HEK293 (cell line): Measurements from ENCODE around the gene HUWE1.

Source experiments
- CTCF ChIA-PET: fragments of 350-600 bp; formaldehyde crosslinking; extraction: SDS; loops from one replicate; lab custom pipeline; 2021; ENCODE audit warnings: antibody characterized with exemption; lab: Yijun Ruan, JAX
- POLR2A ChIA-PET: fragments of 300-600 bp; formaldehyde crosslinking; extraction: SDS; loops from one replicate; lab custom pipeline; 2020; ENCODE audit warnings: antibody characterized with exemption, inconsistent platforms; lab: Yijun Ruan, JAX
- H3K27ac ChIP-seq: fragments of 200-500 bp; sonication (Bioruptor generic); 2 replicates; pipeline ENCODE4 v1.5.1; 2014; ENCODE audit warnings: low read depth, low read length, control low read depth, inconsistent platforms; ENCODE audit errors: extremely low read depth
- H3K36me3 ChIP-seq, 2 experiments: fragments of 200-500 bp in 1 of 2; sonication (Bioruptor generic) in 1 of 2; 1 replicate in 1 of 2; 2 replicates in 1 of 2; pipeline ENCODE4 v1.5.1; 2014 to 2017; ENCODE audit warnings: inconsistent platforms in 2 of 2, low read length in 2 of 2; ENCODE audit not compliant: control insufficient read depth in 2 of 2, insufficient read depth in 1 of 2
- H3K4me1 ChIP-seq: fragments of 200-500 bp; sonication (Bioruptor generic); 2 replicates; pipeline ENCODE4 v1.5.1; 2014; ENCODE audit warnings: mild to moderate bottlenecking, low read length, inconsistent platforms; ENCODE audit not compliant: control insufficient read depth, insufficient read depth
- H3K4me3 ChIP-seq: 2 replicates; pipeline ENCODE4 v1.5.1; 2011; ENCODE audit warnings: low read depth, mild to moderate bottlenecking, control low read depth, low read length, moderate library complexity
- H3K9me3 ChIP-seq: fragments of 200-500 bp; sonication (Bioruptor generic); 2 replicates; pipeline ENCODE4 v1.5.1; 2014; ENCODE audit warnings: low read depth, low read length, inconsistent platforms; ENCODE audit not compliant: control insufficient read depth, insufficient read depth
- GLIS2 ChIP-seq: fragments of 450-650 bp; formaldehyde crosslinking; IDR thresholded peaks from 2 replicates; pipeline ENCODE4 v1.5.1; 2016; ENCODE audit warnings: missing biosample characterization, missing genetic modification characterization
- SCRT2 ChIP-seq: fragments of 450-650 bp; formaldehyde crosslinking; IDR thresholded peaks from 2 replicates; pipeline ENCODE4 v1.5.1; 2016; ENCODE audit warnings: missing biosample characterization, missing genetic modification characterization
- TRIM28 ChIP-seq: IDR thresholded peaks from 2 replicates; pipeline ENCODE4 v1.6.1; 2011; ENCODE audit warnings: low read length, control low read depth, borderline replicate concordance
- YY1 ChIP-seq: fragments of 450-650 bp; formaldehyde crosslinking; IDR thresholded peaks from 2 replicates; pipeline ENCODE4 v1.5.1; 2018; ENCODE audit warnings: missing biosample characterization, missing genetic modification characterization
- ZBTB1 ChIP-seq: fragments of 450-650 bp; formaldehyde crosslinking; IDR thresholded peaks from 2 replicates; pipeline ENCODE4 v1.5.1; 2016; ENCODE audit warnings: missing biosample characterization, missing genetic modification characterization
- ZBTB17 ChIP-seq: fragments of 450-650 bp; formaldehyde crosslinking; IDR thresholded peaks from 2 replicates; pipeline ENCODE4 v1.5.1; 2016; ENCODE audit warnings: missing biosample characterization, missing genetic modification characterization
- ZBTB20 ChIP-seq: fragments of 450-650 bp; formaldehyde crosslinking; IDR thresholded peaks from 2 replicates; pipeline ENCODE4 v1.5.1; 2016; ENCODE audit warnings: missing biosample characterization, missing genetic modification characterization
- ZEB2 ChIP-seq: fragments of 450-650 bp; formaldehyde crosslinking; IDR thresholded peaks from 2 replicates; pipeline ENCODE4 v1.5.1; 2016; ENCODE audit warnings: missing biosample characterization, missing genetic modification characterization
- ZNF335 ChIP-seq: fragments of 450-650 bp; formaldehyde crosslinking; conservative IDR thresholded peaks from 2 replicates; pipeline ENCODE4 v1.5.1; 2016; ENCODE audit warnings: missing biosample characterization, missing genetic modification characterization
- ZNF426 ChIP-seq: fragments of 450-650 bp; formaldehyde crosslinking; IDR thresholded peaks from 2 replicates; pipeline ENCODE4 v1.5.1; 2017; ENCODE audit warnings: missing biosample characterization, missing genetic modification characterization, mild to moderate bottlenecking, inconsistent platforms, moderate library complexity
- ZNF629 ChIP-seq: fragments of 450-650 bp; formaldehyde crosslinking; IDR thresholded peaks from 2 replicates; pipeline ENCODE4 v1.5.1; 2017; ENCODE audit warnings: missing biosample characterization, missing genetic modification characterization
- ZNF692 ChIP-seq: fragments of 450-650 bp; formaldehyde crosslinking; IDR thresholded peaks from 2 replicates; pipeline ENCODE4 v1.5.1; 2016; ENCODE audit warnings: missing biosample characterization, missing genetic modification characterization
- ZSCAN4 ChIP-seq: fragments of 450-650 bp; formaldehyde crosslinking; IDR thresholded peaks from 2 replicates; pipeline ENCODE4 v1.5.1; 2017; ENCODE audit warnings: missing biosample characterization, missing genetic modification characterization
- TF ChIP-seq, protein P1 (sequence below): fragments of 450-650 bp; formaldehyde crosslinking; IDR thresholded peaks from 2 replicates; pipeline ENCODE4 v1.5.1; 2016; ENCODE audit warnings: missing biosample characterization, missing genetic modification characterization
- TF ChIP-seq, protein P2 (sequence below): fragments of 450-650 bp; formaldehyde crosslinking; optimal IDR thresholded peaks from 2 replicates; pipeline ENCODE3; 2016; ENCODE audit warnings: missing biosample characterization, mild to moderate bottlenecking, missing genetic modification characterization
- TF ChIP-seq, protein P3 (sequence below): fragments of 450-650 bp; formaldehyde crosslinking; IDR thresholded peaks from 2 replicates; pipeline ENCODE4 v1.5.1; 2017; ENCODE audit warnings: missing biosample characterization, missing genetic modification characterization
- TF ChIP-seq, protein P4 (sequence below): fragments of 450-650 bp; formaldehyde crosslinking; IDR thresholded peaks from 2 replicates; pipeline ENCODE4 v1.5.1; 2016; ENCODE audit warnings: missing biosample characterization, missing genetic modification characterization, low read depth
- TF ChIP-seq, protein P5 (sequence below): fragments of 450-650 bp; formaldehyde crosslinking; IDR thresholded peaks from 2 replicates; pipeline ENCODE4 v1.5.1; 2017; ENCODE audit warnings: missing biosample characterization, missing genetic modification characterization
- TF ChIP-seq, protein P6 (sequence below): fragments of 450-650 bp; formaldehyde crosslinking; conservative IDR thresholded peaks from 2 replicates; pipeline ENCODE4 v1.5.1; 2016; ENCODE audit warnings: low read depth, missing biosample characterization, missing genetic modification characterization

Gene HUWE1

DNA sequence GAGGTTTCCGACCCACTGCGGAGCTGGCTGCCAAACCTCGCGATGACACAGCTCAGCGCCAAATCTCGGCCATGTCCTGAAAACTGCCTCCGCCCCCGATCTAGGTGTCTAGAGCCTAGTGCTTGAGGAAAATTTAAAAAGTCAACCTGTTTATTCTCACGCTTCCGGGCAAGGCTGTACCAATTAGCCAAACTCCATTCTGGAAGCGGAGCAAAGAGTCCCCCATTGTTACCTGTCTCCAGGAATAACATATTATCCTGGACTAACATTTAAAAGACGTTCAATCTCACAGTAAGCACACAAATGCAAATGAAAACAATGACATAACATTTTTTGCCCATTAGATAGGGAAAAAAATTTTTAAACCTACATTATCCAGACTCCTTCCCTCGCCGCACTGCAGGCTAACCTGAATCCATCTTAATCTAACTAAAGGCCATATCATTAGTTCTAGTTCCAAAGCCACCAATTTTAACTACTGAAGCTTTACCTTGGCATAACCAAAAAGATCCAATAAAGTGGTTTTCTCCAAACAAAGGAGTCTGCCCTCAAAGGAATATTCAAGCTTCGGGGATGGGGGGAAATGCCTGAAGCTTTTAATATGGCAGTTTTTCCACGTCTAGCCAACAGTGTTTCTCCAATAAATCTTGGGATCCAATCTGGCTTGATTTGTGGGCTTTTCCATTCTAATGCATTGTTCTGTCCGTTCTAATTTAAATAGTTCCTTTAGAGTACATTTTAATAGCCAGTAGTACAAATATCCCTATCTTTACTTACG, 1.9 kb downstream of the HUWE1 start:
- H3K36me3 ChIP-seq, result peaks cover 14 to 25% of the 10 kb centered on the region in 2 experiments
- CTCF ChIA-PET, result interaction anchor here (0.5 to 1.3 kb wide), 6 partner anchors 31 to 1258 kb away, joined by 3 to 4 read pairs (median 4); no protein-coding TSS in a partner anchor
- H3K9me3 ChIP-seq, result no peaks in the 10 kb centered on the region
- no peaks in the 10 kb centered on the region for H3K4me1 ChIP-seq
- POLR2A ChIA-PET, result interaction anchor here (0.7 to 1.8 kb wide), 18 partner anchors 8 to 955 kb away, joined by 3 to 8 read pairs (median 5); partner anchors contain the start of genes PHF8, RIBC1 and SMC1A
- peak overlapping the region; percentile 30 for H3K4me3 ChIP-seq
- H3K27ac ChIP-seq, result peak overlapping the region; percentile 85
- no peak for TF ChIP-seq ZNF692 (tag by site-specific recombination)
- TF ChIP-seq, protein P1, sequence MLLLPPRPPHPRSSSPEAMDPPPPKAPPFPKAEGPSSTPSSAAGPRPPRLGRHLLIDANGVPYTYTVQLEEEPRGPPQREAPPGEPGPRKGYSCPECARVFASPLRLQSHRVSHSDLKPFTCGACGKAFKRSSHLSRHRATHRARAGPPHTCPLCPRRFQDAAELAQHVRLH, result no peak
- no peak for TF ChIP-seq ZBTB1 (tag by site-specific recombination)
- TF ChIP-seq, protein P2, sequence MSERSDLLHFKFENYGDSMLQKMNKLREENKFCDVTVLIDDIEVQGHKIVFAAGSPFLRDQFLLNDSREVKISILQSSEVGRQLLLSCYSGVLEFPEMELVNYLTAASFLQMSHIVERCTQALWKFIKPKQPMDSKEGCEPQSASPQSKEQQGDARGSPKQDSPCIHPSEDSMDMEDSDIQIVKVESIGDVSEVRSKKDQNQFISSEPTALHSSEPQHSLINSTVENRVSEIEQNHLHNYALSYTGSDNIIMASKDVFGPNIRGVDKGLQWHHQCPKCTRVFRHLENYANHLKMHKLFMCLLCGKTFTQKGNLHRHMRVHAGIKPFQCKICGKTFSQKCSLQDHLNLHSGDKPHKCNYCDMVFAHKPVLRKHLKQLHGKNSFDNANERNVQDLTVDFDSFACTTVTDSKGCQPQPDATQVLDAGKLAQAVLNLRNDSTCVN (tag by site-specific recombination), result no peak
- 0 out of 2 replicates have a peak, but pooled peaks have one; percentile 2 for TF ChIP-seq ZSCAN4 (tag by site-specific recombination)
- peak; percentile 49; the same call in 1 of the 2 replicates for TF ChIP-seq SCRT2 (tag by site-specific recombination)
- TF ChIP-seq, protein P3, sequence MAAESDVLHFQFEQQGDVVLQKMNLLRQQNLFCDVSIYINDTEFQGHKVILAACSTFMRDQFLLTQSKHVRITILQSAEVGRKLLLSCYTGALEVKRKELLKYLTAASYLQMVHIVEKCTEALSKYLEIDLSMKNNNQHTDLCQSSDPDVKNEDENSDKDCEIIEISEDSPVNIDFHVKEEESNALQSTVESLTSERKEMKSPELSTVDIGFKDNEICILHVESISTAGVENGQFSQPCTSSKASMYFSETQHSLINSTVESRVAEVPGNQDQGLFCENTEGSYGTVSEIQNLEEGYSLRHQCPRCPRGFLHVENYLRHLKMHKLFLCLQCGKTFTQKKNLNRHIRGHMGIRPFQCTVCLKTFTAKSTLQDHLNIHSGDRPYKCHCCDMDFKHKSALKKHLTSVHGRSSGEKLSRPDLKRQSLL (tag by site-specific recombination), result peak; percentile 68
- TF ChIP-seq, protein P4, sequence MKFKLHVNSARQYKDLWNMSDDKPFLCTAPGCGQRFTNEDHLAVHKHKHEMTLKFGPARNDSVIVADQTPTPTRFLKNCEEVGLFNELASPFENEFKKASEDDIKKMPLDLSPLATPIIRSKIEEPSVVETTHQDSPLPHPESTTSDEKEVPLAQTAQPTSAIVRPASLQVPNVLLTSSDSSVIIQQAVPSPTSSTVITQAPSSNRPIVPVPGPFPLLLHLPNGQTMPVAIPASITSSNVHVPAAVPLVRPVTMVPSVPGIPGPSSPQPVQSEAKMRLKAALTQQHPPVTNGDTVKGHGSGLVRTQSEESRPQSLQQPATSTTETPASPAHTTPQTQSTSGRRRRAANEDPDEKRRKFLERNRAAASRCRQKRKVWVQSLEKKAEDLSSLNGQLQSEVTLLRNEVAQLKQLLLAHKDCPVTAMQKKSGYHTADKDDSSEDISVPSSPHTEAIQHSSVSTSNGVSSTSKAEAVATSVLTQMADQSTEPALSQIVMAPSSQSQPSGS (tag by site-specific recombination), result no peak
- TF ChIP-seq ZNF335 (tag by site-specific recombination), result peak; percentile 13; the same call in 1 of the 2 replicates
- TF ChIP-seq ZNF426 (tag by site-specific recombination), result no peak
- peak; percentile 56; the same call in 1 of the 2 replicates for TF ChIP-seq ZBTB20 (tag by site-specific recombination)
- no peak for TF ChIP-seq ZNF629
- TF ChIP-seq YY1 (tag by site-specific recombination), result 0 out of 2 replicates have a peak, but pooled peaks have one; percentile 37
- no peak for TF ChIP-seq ZEB2 (tag by site-specific recombination)
- TF ChIP-seq, protein P5, sequence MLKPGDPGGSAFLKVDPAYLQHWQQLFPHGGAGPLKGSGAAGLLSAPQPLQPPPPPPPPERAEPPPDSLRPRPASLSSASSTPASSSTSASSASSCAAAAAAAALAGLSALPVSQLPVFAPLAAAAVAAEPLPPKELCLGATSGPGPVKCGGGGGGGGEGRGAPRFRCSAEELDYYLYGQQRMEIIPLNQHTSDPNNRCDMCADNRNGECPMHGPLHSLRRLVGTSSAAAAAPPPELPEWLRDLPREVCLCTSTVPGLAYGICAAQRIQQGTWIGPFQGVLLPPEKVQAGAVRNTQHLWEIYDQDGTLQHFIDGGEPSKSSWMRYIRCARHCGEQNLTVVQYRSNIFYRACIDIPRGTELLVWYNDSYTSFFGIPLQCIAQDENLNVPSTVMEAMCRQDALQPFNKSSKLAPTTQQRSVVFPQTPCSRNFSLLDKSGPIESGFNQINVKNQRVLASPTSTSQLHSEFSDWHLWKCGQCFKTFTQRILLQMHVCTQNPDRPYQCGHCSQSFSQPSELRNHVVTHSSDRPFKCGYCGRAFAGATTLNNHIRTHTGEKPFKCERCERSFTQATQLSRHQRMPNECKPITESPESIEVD (tag by site-specific recombination), result peak; percentile 41; the same call in 1 of the 2 replicates
- 0 out of 2 replicates have a peak, but pooled peaks have one; percentile 30 for TF ChIP-seq ZBTB17 (tag by site-specific recombination)
- TF ChIP-seq GLIS2 (tag by site-specific recombination), result peak; percentile 61; the same call in 1 of the 2 replicates
- TF ChIP-seq, protein P6, sequence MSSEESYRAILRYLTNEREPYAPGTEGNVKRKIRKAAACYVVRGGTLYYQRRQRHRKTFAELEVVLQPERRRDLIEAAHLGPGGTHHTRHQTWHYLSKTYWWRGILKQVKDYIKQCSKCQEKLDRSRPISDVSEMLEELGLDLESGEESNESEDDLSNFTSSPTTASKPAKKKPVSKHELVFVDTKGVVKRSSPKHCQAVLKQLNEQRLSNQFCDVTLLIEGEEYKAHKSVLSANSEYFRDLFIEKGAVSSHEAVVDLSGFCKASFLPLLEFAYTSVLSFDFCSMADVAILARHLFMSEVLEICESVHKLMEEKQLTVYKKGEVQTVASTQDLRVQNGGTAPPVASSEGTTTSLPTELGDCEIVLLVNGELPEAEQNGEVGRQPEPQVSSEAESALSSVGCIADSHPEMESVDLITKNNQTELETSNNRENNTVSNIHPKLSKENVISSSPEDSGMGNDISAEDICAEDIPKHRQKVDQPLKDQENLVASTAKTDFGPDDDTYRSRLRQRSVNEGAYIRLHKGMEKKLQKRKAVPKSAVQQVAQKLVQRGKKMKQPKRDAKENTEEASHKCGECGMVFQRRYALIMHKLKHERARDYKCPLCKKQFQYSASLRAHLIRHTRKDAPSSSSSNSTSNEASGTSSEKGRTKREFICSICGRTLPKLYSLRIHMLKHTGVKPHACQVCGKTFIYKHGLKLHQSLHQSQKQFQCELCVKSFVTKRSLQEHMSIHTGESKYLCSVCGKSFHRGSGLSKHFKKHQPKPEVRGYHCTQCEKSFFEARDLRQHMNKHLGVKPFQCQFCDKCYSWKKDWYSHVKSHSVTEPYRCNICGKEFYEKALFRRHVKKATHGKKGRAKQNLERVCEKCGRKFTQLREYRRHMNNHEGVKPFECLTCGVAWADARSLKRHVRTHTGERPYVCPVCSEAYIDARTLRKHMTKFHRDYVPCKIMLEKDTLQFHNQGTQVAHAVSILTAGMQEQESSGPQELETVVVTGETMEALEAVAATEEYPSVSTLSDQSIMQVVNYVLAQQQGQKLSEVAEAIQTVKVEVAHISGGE (tag by site-specific recombination), result 0 out of 2 replicates have a peak, but pooled peaks have one; percentile 12
- no peak for TF ChIP-seq TRIM28
